GM10248 (cell line): ENCODE data around the gene DYRK1A.
"Not testable (repeated sequence)": the region's sequence is repeated elsewhere in the genome, so short reads cannot be mapped to it uniquely, and the experiment has no call there.

Experiments used
- CTCF ChIA-PET: fragments of 300-600 bp; sonication (Branson Sonifier 250); formaldehyde crosslinking; extraction: SDS; loops from one replicate; lab custom pipeline; 2021; ENCODE audit warnings: antibody characterized with exemption; lab: Yijun Ruan, JAX
- POLR2A ChIA-PET: fragments of 350-650 bp; sonication (Branson Sonifier 250); formaldehyde crosslinking; extraction: SDS; loops from one replicate; lab custom pipeline; 2020; ENCODE audit warnings: antibody characterized with exemption; lab: Yijun Ruan, JAX
- DNase-seq: peaks from one replicate; pipeline ENCODE4 v3.0.0; 2012; ENCODE audit errors: extremely low spot score
- TF ChIP-seq, protein P1 (sequence below): IDR thresholded peaks from 2 replicates; pipeline ENCODE4 v1.5.1; 2012; ENCODE audit warnings: mild to moderate bottlenecking, low read depth; ENCODE audit errors: extremely low read depth, missing control alignments, control extremely low read depth

DYRK1A gene

GRCh38 chr21:37366482-37367316, at the start of gene DYRK1A:
Gene DYRK1A (plus strand): TSS chr21:37366773. CDS start chr21:37420375, 53,602 bp downstream.
- ChIA-PET CTCF (no interaction called here), POLR2A (interaction anchor here (0.6 kb wide), 1 partner anchor 14 kb away, joined by 3 read pairs; no protein-coding TSS in a partner anchor)
- TF ChIP-seq, protein P1, sequence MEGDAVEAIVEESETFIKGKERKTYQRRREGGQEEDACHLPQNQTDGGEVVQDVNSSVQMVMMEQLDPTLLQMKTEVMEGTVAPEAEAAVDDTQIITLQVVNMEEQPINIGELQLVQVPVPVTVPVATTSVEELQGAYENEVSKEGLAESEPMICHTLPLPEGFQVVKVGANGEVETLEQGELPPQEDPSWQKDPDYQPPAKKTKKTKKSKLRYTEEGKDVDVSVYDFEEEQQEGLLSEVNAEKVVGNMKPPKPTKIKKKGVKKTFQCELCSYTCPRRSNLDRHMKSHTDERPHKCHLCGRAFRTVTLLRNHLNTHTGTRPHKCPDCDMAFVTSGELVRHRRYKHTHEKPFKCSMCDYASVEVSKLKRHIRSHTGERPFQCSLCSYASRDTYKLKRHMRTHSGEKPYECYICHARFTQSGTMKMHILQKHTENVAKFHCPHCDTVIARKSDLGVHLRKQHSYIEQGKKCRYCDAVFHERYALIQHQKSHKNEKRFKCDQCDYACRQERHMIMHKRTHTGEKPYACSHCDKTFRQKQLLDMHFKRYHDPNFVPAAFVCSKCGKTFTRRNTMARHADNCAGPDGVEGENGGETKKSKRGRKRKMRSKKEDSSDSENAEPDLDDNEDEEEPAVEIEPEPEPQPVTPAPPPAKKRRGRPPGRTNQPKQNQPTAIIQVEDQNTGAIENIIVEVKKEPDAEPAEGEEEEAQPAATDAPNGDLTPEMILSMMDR: no peak
- peak; percentile 99 for DNase-seq

DNA sequence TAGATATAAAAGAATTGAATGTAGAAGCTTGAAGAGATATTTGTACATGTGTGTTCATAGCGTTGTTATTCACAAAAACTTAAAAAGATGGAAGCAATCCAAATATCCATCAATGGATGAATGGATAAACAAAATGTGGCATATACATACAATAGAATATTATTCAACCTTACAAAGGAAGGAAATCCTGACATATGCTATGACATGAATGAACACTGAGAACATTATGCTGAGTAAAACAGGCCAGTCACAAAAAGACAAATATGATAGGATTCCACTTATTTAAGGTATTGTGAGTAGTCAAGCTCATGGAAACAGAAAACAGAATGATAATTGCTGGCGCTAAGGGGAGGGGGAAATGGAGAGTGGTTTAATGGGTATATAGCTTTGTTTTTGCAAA, 47.0 kb upstream of the DYRK1A start:
- TF ChIP-seq, protein P1: no peak
- ChIA-PET CTCF (no interaction called here), POLR2A (no interaction called here)
- no peak for DNase-seq

DNA sequence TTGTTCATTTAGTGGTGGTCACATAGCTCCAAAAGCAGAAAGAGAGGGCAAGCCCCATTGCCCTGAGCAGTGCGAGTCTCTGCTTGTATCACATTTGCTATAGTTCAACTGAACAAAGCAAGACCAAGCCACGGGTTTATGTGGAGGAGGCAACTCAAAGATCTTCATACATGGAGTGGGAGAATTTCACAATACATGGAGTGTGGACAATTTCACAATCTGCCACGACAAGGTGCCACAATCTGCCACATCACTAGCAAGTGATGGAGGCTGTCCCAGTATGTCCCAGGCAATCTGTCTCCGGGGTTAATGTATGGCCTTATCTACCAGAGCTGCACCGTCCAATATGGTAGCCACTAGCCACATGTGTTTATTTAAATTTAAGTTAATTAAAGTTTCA, 44.5 kb upstream of the DYRK1A start:
- POLR2A ChIA-PET: interaction anchor here (0.5 kb wide), 1 partner anchor 250 kb away, joined by 5 read pairs; no protein-coding TSS in a partner anchor
- CTCF ChIA-PET: no interaction called here
- TF ChIP-seq, protein P1: no peak
- DNase-seq: no peak

DNA sequence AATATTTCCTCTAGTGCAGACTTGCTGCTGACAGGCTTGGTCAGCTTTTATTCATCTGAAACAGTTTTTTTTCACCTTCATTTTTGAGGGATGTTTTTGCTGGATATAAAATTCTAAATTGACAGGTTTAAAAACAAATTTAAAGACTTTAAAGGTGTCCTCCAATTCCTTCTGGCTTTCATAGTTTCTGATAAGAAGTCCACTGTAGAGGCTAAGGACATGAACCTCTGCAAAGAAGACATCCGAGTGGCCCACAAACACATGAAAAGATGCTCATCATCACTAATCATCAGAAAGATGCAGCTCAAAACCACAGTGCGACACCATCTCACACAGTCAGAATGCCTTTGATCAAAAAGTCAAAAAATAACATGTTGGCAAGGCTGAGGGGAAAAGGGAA, 42.0 kb upstream of the DYRK1A start:
- ChIA-PET CTCF (no interaction called here), POLR2A (no interaction called here)
- DNase-seq: no peak
- TF ChIP-seq, protein P1: no peak

DNA sequence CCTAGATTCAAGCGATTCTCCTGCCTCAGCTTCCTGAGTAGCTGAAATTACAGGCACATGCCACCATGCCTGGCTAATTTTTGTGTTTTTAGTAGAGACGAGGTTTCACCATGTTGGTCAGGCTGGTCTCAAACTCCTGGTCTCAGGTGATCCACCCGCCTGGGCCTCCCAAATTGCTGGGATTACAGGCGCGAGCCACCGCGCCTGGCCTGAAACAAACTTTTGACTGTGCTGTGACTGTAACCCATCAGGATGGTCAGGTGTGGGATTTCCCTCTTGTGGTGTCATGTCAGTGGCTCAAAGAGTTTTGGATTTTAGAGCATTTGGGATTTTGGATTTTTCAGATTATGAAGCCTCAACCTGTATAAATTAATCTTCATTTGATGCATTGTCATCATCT, 38.4 kb upstream of the DYRK1A start:
- DNase-seq, POLR2A ChIA-PET, CTCF ChIA-PET: not testable (repeated sequence)

DNA sequence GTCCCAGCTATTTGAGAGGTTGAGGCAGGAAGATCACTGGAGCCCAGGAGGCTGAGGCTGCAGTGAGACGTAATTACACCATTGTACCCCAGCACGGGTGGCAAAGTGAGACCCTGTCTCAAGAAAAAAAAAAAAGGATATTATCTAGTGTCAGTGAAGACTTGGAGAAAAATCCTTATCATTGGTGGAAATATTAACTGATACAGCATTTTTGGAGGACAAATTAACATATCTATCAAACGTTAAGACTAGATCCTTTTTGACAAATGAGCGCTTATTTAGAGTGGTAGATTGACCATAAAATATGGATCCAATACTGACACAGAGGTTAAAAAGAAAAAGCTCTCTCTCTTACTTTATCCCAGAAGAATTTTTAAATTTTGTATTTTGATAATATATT, 35.2 kb upstream of the DYRK1A start:
- ChIA-PET CTCF (no interaction called here), POLR2A (no interaction called here)
- TF ChIP-seq, protein P1: no peak
- DNase-seq: no peak

- TF ChIP-seq, protein P1: no peak
- POLR2A ChIA-PET: no interaction called here
- no peak for DNase-seq
- CTCF ChIA-PET: no interaction called here
Measured at GRCh38 chr21:37335053-37335452, 31.5 kb upstream of the DYRK1A start.
